ENCODE results near the gene RIOK3.
A peak's percentile ranks its signal among the peaks of the same experiment; 100 is the strongest.

Gene RIOK3

DNA sequence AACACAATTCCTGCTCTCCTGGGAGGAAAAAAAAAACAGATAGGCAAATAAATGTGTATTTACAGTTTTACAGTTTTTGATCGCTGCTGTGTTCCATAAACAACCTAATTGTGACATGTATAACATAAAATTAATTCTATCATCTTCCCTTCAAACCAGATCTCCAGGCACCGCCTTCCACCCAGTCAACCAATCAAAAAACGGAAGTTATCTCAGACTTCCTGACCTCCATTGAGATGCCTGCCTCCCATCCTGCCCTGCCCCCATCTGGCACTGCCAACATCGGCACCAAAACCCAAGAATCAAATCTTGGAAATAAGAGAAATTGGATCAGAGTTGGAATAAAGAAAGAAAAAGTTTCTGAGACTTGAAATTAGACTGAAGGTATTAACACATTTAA lies 3.1 kb upstream of the RIOK3 start:
- no peak for TF ChIP-seq Cebpa-rat (IDR thresholded peaks at IDR 0.05)

GRCh38 chr18:23451011-23451410 lies 2.1 kb upstream of the RIOK3 start:
- peaks cover 32% of the 10 kb centered on the region for H3K4me1 ChIP-seq
- H3K36me3 ChIP-seq = 0 out of 2 replicates have a peak, but pooled peaks cover 10% of the 10 kb centered on the region
- no peak overlapping the region for H3K9ac ChIP-seq
- no peak overlapping the region for H3K27ac ChIP-seq
- H3K9me3 ChIP-seq = no peaks in the 10 kb centered on the region
- no peaks in the 10 kb centered on the region for H3K27me3 ChIP-seq
- H3K4me2 ChIP-seq = no peak overlapping the region
- no peak overlapping the region for H3K4me3 ChIP-seq
- peaks cover 27% of the 10 kb centered on the region for H4K20me1 ChIP-seq
- no peak for TF ChIP-seq Cebpa-rat (IDR thresholded peaks at IDR 0.05)

More for the DNA sequence above, 3.1 kb upstream of the RIOK3 start:
- H3K9me3 ChIP-seq = no peaks in the 10 kb centered on the region
- no peak overlapping the region for H3K9ac ChIP-seq
- H3K27ac ChIP-seq = no peak overlapping the region
- no peak overlapping the region for H3K4me2 ChIP-seq
- no peak overlapping the region for H3K4me3 ChIP-seq
- H3K27me3 ChIP-seq = no peaks in the 10 kb centered on the region
- 0 out of 2 replicates have a peak, but pooled peaks cover 2% of the 10 kb centered on the region for H3K36me3 ChIP-seq
- H4K20me1 ChIP-seq = peaks cover 18% of the 10 kb centered on the region
- H3K4me1 ChIP-seq = peaks cover 31% of the 10 kb centered on the region

GRCh38 chr18:23451491-23451890 lies 1.6 kb upstream of the RIOK3 start:
- peaks cover 31% of the 10 kb centered on the region for H4K20me1 ChIP-seq
- peaks cover 32% of the 10 kb centered on the region for H3K4me1 ChIP-seq
- no peak overlapping the region for H3K4me2 ChIP-seq
- H3K27me3 ChIP-seq = no peaks in the 10 kb centered on the region
- no peak for TF ChIP-seq Cebpa-rat (IDR thresholded peaks at IDR 0.05)
- no peak overlapping the region for H3K9ac ChIP-seq
- H3K27ac ChIP-seq = no peak overlapping the region
- H3K4me3 ChIP-seq = no peak overlapping the region
- no peaks in the 10 kb centered on the region for H3K9me3 ChIP-seq
- H3K36me3 ChIP-seq = peaks cover 11% of the 10 kb centered on the region; the same call in 1 of the 2 replicates

DNA sequence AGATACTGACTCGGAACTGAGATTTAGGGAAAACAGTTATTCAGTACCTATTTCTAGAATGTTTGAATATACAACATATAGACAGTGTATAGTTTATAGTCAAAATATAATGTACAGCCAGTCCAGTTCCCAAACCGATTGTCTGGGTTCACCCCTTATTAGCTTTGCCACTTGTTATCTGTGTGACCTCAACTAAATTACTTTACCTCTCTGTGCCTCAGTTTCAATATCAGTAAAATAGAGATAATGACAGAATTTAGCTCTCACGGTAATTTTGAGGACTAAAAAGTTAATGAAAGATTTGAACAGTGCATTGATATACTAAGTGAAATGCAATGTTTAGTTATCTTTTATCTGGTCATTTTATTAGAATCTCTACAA lies 750 bp upstream of the RIOK3 start:
- Histone ChIP-seq H3K36me3 (peaks cover 11% of the 10 kb centered on the region; the same call in 1 of the 2 replicates), H3K27me3 (no peaks in the 10 kb centered on the region), H3K4me1 (peaks cover 31% of the 10 kb centered on the region), H3K9ac (peak overlapping the region; percentile 86; the same call in 1 of the 2 replicates), H4K20me1 (peaks cover 39% of the 10 kb centered on the region), H3K4me3 (peak overlapping the region; percentile 82), H3K4me2 (peak overlapping the region; percentile 94), H3K9me3 (no peaks in the 10 kb centered on the region), H3K27ac (no peak overlapping the region; the same call in 1 of the 2 replicates)
- no peak for TF ChIP-seq Cebpa-rat (IDR thresholded peaks at IDR 0.05)

GRCh38 chr18:23453680-23454058 lies 582 bp downstream of the RIOK3 start:
- no peaks in the 10 kb centered on the region for H3K9me3 ChIP-seq
- no peaks in the 10 kb centered on the region for H3K27me3 ChIP-seq
- peak overlapping the region; percentile 94 for H3K4me2 ChIP-seq
- no peak for TF ChIP-seq Cebpa-rat (IDR thresholded peaks at IDR 0.05)
- peaks cover 52% of the 10 kb centered on the region for H4K20me1 ChIP-seq
- H3K27ac ChIP-seq = peak overlapping the region; percentile 61
- peaks cover 21% of the 10 kb centered on the region for H3K36me3 ChIP-seq
- peak overlapping the region; percentile 82 for H3K4me3 ChIP-seq
- H3K4me1 ChIP-seq = peaks cover 43% of the 10 kb centered on the region
- peak overlapping the region; percentile 86 for H3K9ac ChIP-seq

DNA sequence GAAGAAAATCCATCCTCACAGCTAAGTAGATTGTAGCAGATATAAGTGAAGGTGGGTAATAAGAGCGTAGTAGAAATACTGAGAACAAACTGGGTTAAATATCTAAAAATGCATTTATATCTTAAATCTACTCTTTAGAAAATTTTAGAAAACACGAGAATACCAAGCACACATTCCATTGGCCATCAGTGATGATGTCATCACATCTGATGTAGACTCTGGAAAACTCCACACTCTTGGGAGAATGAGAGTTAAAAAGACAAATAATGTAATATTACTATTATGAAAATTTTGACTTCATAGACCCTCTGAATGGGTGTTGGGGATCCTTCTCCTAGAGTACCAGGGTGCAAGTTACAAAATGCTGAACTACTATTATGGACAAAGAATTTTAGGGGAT lies 3.7 kb downstream of the RIOK3 start:
- Histone ChIP-seq H3K9ac (no peak overlapping the region), H4K20me1 (peaks cover 84% of the 10 kb centered on the region), H3K36me3 (peaks cover 41% of the 10 kb centered on the region), H3K4me2 (no peak overlapping the region), H3K27me3 (no peaks in the 10 kb centered on the region), H3K4me1 (peaks cover 49% of the 10 kb centered on the region), H3K27ac (no peak overlapping the region), H3K9me3 (no peaks in the 10 kb centered on the region), H3K4me3 (no peak overlapping the region)
- TF ChIP-seq Cebpa-rat (IDR thresholded peaks at IDR 0.05) = no peak

- Histone ChIP-seq H3K27ac (no peak overlapping the region), H3K9ac (no peak overlapping the region), H3K27me3 (no peaks in the 10 kb centered on the region), H3K4me3 (no peak overlapping the region), H3K4me2 (0 out of 2 replicates have a peak overlapping the region, but pooled peaks have one; percentile 11), H3K4me1 (peaks cover 36% of the 10 kb centered on the region), H4K20me1 (peaks cover 98% of the 10 kb centered on the region), H3K9me3 (no peaks in the 10 kb centered on the region), H3K36me3 (peaks cover 62% of the 10 kb centered on the region)
- TF ChIP-seq Cebpa-rat (IDR thresholded peaks at IDR 0.05) = no peak
Measured at GRCh38 chr18:23458830-23459529, 5.9 kb downstream of the RIOK3 start.

DNA sequence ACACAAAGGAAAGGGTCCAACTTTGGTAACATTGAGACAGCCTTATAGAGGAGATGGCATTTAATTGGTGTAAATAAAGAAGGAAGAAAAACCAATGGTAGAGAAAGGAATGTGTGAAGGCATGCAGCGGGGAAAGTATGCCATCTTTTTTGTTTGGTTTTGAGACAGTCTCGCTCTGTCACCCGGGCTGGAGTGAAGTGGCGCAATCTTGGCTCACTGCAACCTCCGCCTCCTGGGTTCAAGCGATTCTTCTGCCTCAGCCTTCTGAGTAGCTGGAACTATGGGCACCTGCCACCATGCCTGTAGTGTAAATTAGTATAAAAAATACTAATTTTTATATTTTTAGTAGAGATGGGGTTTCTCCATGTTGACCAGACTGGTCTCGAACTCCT lies 6.4 kb downstream of the RIOK3 start:
- Histone ChIP-seq H3K9me3 (no peaks in the 10 kb centered on the region), H3K36me3 (peaks cover 66% of the 10 kb centered on the region), H3K4me3 (no peak overlapping the region), H4K20me1 (peaks cover 96% of the 10 kb centered on the region), H3K9ac (no peak overlapping the region), H3K4me1 (peaks cover 31% of the 10 kb centered on the region), H3K27ac (no peak overlapping the region), H3K27me3 (no peaks in the 10 kb centered on the region), H3K4me2 (no peak overlapping the region)
- no peak for TF ChIP-seq Cebpa-rat (IDR thresholded peaks at IDR 0.05)

DNA sequence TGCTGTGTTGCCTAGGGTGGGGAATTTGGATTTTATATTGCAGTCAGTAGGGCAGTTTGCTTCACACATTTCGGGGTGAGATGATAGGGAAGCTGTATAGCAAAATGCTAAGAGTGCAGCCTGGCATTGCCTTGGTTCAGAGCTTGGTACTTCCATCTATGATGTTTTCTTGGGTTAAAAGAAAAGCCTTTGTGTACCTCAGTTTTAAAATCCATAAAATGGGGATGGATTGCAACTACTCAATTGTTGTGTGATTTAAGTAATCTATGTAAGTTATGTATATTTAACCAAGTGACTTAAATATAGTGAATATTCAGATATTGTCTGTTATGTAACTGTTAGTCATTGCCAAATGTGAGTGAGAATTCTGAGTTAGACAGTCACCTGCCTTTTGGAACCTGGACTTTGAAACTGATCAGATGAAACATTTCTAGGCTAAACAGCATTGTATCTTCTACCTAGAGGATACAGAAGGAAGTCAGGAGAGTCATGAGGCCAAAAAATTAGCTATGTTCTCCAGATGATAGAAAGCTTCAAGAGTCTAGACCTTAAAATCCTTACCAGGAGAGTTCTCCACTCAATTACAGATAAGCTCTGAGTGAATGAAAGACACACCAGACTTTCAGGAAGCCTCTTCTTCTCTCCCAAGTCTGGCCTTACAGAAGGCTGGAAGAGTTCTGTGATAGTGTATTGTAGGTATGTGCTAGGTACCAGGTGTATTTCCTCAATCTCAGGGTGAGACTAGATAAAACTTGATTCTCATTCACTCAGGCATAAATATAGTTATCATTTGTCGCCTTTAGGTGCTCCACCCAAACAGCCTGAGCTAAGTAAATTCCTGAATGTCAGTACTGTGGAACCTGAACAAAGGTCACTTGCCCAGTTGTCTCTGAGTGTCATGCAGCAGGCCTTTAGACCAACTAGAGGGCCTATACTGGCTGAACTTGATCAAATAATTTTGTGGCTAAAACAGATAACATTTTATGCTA lies 7.5 kb downstream of the RIOK3 start:
- Histone ChIP-seq H3K4me2 (no peak overlapping the region), H3K4me3 (no peak overlapping the region), H3K9ac (no peak overlapping the region), H3K4me1 (peaks cover 24% of the 10 kb centered on the region), H3K9me3 (no peaks in the 10 kb centered on the region), H3K27me3 (no peaks in the 10 kb centered on the region), H3K36me3 (peaks cover 70% of the 10 kb centered on the region), H3K27ac (no peak overlapping the region), H4K20me1 (peaks cover 86% of the 10 kb centered on the region)
- TF ChIP-seq Cebpa-rat (IDR thresholded peaks at IDR 0.05) = no peak

- TF ChIP-seq Cebpa-rat (IDR thresholded peaks at IDR 0.05) = no peak
- Histone ChIP-seq H3K36me3 (peaks cover 85% of the 10 kb centered on the region), H3K9ac (no peak overlapping the region), H3K27ac (no peak overlapping the region), H3K9me3 (no peaks in the 10 kb centered on the region), H4K20me1 (peaks cover 64% of the 10 kb centered on the region), H3K4me3 (no peak overlapping the region), H3K27me3 (no peaks in the 10 kb centered on the region), H3K4me2 (no peak overlapping the region), H3K4me1 (peaks cover 15% of the 10 kb centered on the region)
Measured at GRCh38 chr18:23462876-23463275, 9.8 kb downstream of the RIOK3 start.

Data from BLaER1 (cell line).